Measurements from ENCODE around the gene GATAD2B.

- TF ChIP-seq CTCF (IDR thresholded peaks at IDR 0.05) (no peak), POLR2A (IDR thresholded peaks at IDR 0.05) (no peak)
Observed at GRCh38 chr1:153841463-153841994, 81.2 kb downstream of the GATAD2B start.
